Coronary artery (tissue), 2 donors: ENCODE results near the gene CORO2B.
"Not testable (repeated sequence)": the region's sequence is repeated elsewhere in the genome, so short reads cannot be mapped to it uniquely, and the experiment has no call there.

Source experiments
- DNase-seq: peaks from one replicate; pipeline ENCODE4 v3.0.0-alpha.2; 2017; ENCODE audit warnings: low spot score
- H3K27ac ChIP-seq, 2 donors: fragments of 200-600 bp; sonication (generic); one replicate each; pipeline ENCODE4 v1.5.1; 2016 to 2019
- H3K4me3 ChIP-seq: fragments of 200-600 bp; sonication (generic); 2 replicates; pipeline ENCODE4 v1.5.1; 2016; ENCODE audit warnings: mild to moderate bottlenecking, moderate library complexity
- TF ChIP-seq, protein P1 (sequence below): fragments of 200-600 bp; sonication (generic); IDR thresholded peaks from one replicate; pipeline ENCODE4 v1.5.1; 2019; ENCODE audit warnings: antibody characterized with exemption

Gene CORO2B

DNA sequence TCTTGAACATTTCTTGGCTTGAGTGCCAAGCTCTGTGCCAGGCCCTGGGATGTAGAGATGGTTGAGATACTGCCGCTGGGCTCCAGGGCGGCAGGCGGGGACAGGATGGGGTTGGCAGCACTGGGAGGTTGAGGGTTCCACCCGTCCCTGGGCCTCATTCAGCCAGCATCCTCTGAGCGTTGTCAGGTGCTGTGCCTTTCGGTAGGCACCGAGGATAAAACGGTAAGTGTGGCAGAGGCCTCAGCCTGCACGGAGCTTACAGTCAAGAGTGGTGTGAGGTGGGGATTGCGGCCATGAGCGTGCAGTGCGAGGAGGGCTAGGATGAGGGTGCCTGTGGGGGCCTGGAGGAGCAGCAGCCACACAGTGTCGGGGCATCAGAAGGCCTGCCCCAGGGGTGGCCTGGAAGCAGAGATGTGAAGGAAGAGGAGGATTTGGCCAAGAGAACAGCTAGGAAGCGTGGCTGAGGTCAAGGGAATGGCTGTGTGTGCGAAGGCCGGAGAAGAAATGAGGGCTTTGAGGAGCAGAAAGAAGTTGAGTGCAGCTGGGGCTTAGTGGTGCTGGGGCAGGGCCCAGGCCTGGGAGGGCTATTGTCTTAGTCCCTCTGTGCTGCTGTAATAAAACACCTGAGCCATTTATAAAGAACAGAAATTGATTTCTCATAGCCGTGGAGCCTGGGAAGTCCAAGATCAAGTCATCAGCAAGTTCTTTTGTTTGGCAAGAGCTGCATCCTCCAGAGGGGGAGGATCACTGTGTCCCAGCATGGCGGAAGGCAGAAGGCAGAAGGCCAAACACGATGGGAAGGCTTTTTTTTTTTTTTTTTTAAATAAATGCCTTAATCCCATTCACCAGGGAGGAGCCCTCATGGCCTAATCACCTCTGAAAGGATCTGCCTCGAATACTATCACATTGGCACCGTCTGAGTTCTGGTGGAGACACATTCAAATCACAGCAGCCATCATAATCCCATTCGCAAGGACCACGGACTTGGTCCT, 22.7 kb downstream of the CORO2B start:
- DNase-seq = no peak
- Histone ChIP-seq H3K4me3 (no peak overlapping the region), H3K27ac (peak overlapping the region in 1 of 2 donors; percentile 52)
- TF ChIP-seq, protein P1, sequence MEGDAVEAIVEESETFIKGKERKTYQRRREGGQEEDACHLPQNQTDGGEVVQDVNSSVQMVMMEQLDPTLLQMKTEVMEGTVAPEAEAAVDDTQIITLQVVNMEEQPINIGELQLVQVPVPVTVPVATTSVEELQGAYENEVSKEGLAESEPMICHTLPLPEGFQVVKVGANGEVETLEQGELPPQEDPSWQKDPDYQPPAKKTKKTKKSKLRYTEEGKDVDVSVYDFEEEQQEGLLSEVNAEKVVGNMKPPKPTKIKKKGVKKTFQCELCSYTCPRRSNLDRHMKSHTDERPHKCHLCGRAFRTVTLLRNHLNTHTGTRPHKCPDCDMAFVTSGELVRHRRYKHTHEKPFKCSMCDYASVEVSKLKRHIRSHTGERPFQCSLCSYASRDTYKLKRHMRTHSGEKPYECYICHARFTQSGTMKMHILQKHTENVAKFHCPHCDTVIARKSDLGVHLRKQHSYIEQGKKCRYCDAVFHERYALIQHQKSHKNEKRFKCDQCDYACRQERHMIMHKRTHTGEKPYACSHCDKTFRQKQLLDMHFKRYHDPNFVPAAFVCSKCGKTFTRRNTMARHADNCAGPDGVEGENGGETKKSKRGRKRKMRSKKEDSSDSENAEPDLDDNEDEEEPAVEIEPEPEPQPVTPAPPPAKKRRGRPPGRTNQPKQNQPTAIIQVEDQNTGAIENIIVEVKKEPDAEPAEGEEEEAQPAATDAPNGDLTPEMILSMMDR = no peak

DNA sequence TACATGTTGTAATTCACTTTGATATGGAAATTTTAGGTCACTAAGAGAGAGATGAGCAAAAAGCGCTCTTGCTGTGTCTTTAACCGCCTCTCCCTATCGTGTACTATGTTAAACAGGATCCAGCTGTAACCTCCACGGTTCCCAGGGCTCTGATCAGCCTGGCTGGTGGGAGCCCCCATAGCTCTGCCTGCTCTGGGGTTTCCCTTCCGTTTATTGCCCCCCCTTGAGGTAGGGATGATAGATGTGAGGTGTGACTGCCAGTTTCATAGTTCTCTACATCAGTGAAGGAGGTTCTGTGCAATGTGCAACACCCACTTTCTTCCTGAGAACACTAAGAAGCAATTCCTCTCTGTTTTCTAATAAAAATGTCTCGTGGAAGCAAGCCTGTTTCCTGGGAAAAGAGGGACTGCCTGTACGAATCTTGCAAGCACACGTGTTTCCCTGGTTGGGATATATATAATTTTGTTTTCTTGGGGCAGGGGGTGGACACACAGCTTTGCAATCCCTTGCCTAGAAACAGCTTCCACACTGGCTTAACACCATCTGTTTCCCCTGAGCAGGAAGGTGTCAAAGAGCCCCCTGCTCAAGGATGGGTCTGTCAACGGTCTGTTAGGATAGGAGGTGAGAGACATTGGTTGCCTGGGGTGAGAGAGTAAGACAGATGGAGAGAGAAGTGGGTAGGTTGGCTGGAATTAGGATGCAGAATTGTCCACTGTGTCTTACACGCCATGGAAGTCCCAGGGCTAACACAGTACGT, 23.8 kb downstream of the CORO2B start:
- no peak for DNase-seq
- TF ChIP-seq, protein P1 = no peak
- H3K4me3 ChIP-seq = no peak overlapping the region
- no peak overlapping the region for H3K27ac ChIP-seq

DNA sequence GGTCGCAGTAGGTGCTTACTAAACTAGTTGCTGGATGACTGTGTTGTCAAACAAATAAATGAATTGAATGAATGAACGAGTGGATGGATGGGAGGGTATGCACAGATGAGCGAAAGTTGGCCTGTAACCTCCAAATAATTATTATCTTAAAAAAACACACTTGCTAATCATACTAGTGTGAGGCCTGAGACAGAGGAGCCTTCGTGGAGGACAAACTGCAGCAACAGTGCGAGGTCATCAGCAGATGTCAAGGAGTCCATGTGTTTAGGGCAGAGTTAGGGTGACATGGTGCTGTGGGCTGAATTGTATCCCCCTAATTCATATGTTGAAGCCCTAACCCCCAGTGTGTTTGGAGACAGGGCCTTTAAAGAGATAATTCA, 24.4 kb downstream of the CORO2B start:
- H3K4me3 ChIP-seq = no peak overlapping the region
- no peak for DNase-seq
- H3K27ac ChIP-seq = no peak overlapping the region
- TF ChIP-seq, protein P1 = no peak

DNA sequence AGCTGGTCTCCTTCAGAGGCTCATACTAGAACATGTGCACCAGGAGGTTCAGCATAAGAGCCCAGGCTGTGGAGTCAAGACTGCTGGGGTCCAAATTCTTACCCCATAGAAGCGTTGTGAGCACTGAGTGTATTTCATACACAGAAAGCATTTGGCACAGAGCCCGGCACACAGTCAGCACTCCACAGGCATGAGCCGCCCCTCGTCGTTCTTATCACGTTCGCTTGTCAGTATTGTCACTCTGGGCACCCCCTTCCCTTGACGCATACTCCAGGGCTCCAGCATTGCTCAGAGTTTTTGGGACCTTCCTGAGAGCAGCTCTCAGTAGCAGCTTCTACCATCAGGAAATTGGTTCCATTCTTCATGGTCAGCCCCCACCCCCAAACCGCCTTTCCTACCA, 25.2 kb downstream of the CORO2B start:
- no peak for DNase-seq
- Histone ChIP-seq H3K4me3 (no peak overlapping the region), H3K27ac (no peak overlapping the region)
- TF ChIP-seq, protein P1 = no peak

DNA sequence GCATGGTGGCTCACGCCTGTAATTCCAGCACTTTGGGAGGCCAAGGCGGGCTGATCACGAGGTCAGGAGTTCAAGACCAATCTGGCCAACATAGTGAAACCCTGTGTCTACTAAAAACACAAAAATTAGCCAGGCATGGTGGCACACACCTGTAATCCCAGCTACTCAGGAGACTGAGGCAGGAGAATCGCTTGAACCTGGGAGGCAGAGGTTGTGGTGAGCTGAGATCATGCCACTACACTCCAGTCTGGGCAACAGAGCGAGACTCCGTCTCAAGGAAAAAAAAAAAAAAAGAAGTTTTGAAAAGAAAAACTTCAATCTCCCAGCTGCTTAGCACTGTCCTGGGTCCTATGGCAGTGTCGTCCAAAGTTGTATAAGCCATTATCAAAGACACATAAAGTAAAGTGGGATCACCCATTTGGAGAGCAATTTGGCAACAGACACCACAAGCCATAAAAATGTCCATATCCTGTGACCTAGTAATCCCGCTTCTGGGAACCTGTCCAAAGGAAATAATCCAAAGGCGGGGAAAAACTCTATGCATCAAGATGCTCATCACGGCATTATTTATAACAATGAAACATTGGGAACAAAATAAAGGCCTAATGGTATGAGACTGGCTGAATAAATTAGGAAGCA, 26.2 kb downstream of the CORO2B start:
- H3K4me3 ChIP-seq, DNase-seq, H3K27ac ChIP-seq: not testable (repeated sequence)

DNA sequence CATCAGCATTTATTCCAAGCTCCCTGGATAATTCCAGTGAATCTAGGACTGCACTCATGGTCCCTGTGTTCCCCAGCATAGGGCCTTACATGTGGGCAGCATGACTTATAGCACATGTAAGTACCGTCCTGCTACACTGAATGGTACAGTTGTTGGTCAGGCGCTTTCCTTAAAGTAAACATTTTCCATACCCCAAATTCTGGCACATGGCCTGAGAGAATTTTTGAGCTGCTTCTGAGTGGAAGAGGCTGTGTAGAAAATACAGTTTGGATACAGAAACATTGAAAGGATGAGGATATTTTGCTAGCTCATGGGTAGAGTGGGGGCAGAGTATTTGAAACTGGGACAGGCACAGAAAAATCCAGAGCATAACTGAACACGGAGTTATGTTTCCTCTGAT, 27.6 kb downstream of the CORO2B start:
- Histone ChIP-seq H3K4me3 (no peak overlapping the region), H3K27ac (no peak overlapping the region)
- DNase-seq = no peak
- TF ChIP-seq, protein P1 = no peak

DNA sequence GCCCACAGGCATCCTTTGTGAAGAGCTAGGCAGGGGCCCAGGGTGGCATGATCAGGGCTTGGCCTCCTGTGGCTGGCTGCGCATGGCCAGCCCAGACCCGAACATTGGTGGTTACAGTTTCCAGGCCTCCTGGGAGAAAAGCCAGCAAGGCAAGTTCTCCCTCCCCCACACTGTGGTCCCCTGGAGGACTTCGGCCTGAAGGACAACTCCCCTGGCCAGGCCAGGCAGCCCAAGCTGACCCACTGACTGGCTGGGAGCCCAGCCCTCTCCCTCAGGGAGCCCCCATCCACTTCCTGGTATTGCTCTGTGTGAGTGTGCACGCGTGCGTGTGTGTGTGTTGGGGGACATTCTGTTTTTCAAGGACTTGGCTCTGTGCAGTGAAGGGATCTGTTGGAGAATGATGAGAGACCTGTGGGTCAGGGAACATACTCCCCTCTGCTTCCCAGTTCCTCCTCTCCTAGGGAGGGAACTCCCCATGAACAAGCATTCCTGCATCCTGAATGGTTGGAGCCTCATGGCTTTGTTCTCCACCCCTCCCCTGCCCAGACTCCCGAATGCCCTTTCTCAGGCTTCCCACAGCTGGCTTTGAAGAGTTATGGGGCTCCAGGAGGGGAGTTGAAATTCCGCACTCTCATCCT, 29.5 kb downstream of the CORO2B start:
- DNase-seq = peak; percentile 93
- Histone ChIP-seq H3K27ac (peak overlapping the region; percentile 49 to 86), H3K4me3 (no peak overlapping the region)
- TF ChIP-seq, protein P1 = no peak
